ENCODE results near the gene ABCB11. TPM values are rescaled to one million over a fixed set of nuclear protein-coding genes. Genes with fewer than 3 reads are reported as not detected.

Gene ABCB11
- total and polyA plus RNA-seq, 9 of the 15 experiments (the other 6 are each of a cell fraction or from before 2014, with no cell fraction given) = 0.04 to 0.51 (median 0.10) TPM; not detected in 1

- TF ChIP-seq UBTF (IDR thresholded peaks at IDR 0.05; ENCODE audit: borderline replicate concordance in 1 of 2, low read depth in 2 of 2, low read length in 2 of 2) = no peak
- TF ChIP-seq ZNF253 (CRISPR knock-in tag; conservative IDR thresholded peaks at IDR 0.05) = no peak
- TF ChIP-seq CREB1 (IDR thresholded peaks at IDR 0.05) = peak; percentile 60; the same call in 1 of the 2 replicates
- no peak for TF ChIP-seq CREB1 (CRISPR knock-in tag; IDR thresholded peaks at IDR 0.05)
- no peak for TF ChIP-seq TAF7 (tag; IDR thresholded peaks at IDR 0.05)
- TF ChIP-seq ARID3B (CRISPR knock-in tag; IDR thresholded peaks at IDR 0.05; ENCODE audit: borderline replicate concordance) = no peak
- TF ChIP-seq RB1 (IDR thresholded peaks at IDR 0.05; ENCODE audit: low read depth) = no peak
- TF ChIP-seq HOXB6 (CRISPR knock-in tag; IDR thresholded peaks at IDR 0.05; ENCODE audit: borderline replicate concordance) = no peak
- peak; percentile 45; the same call in 1 of the 2 replicates for TF ChIP-seq ETV1 (tag; conservative IDR thresholded peaks at IDR 0.05; ENCODE audit: low read depth)
- TF ChIP-seq NRF1 (conservative IDR thresholded peaks at IDR 0.05 in 1 of 2, IDR thresholded peaks at IDR 0.05 in 1 of 2) = no peak
- TF ChIP-seq NCOA2 (IDR thresholded peaks at IDR 0.05; ENCODE audit: partially characterized antibody in 2 of 2) = peak; percentile 64 to 81
- TF ChIP-seq KDM5B (IDR thresholded peaks at IDR 0.05; ENCODE audit: insufficient replicate concordance, low read depth, low read length) = no peak
- TF ChIP-seq ZFP30 (CRISPR knock-in tag; IDR thresholded peaks at IDR 0.05; ENCODE audit: borderline replicate concordance) = no peak
- no peak for TF ChIP-seq CBX2 (IDR thresholded peaks at IDR 0.05; ENCODE audit: insufficient read depth, low read length, poor library complexity, severe bottlenecking)
- no peak for TF ChIP-seq ZNF354B (CRISPR knock-in tag; IDR thresholded peaks at IDR 0.05)
- no peak for TF ChIP-seq ZNF518B (CRISPR knock-in tag; IDR thresholded peaks at IDR 0.05)
- no peak; the same call in 1 of the 2 replicates for TF ChIP-seq CREB3 (tag; conservative IDR thresholded peaks at IDR 0.05; ENCODE audit: low read depth)
- TF ChIP-seq ARHGAP35 (IDR thresholded peaks at IDR 0.05; ENCODE audit: partially characterized antibody) = no peak
These were observed 19.5 kb upstream of the ABCB11 start (continued) for GRCh38 chr2:169050476-169051240.
